ENCODE results near the gene MZT2B.
"Not testable (repeated sequence)": the region's sequence is repeated elsewhere in the genome, so short reads cannot be mapped to it uniquely, and the experiment has no call there.

DNA sequence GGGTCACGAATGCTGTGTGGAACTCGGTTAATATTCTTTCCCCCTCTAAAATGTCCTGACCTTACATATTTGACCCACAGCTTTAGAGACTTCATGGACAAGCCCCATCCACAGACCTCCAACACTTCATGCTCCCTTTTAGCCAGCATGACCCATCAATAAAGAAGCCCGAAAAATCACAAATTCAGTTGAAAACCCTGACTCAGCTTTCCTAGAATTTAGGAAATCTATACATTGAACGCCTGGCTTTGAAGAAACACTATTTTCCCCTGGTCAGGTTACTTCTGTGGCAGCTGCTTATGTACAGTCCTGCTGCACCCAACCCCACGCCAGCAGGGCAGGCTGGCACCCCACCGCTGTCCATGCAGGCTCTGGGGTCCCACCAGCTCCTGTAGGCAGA, 9.3 kb downstream of the MZT2B start:
- TF ChIP-seq, protein P1, sequence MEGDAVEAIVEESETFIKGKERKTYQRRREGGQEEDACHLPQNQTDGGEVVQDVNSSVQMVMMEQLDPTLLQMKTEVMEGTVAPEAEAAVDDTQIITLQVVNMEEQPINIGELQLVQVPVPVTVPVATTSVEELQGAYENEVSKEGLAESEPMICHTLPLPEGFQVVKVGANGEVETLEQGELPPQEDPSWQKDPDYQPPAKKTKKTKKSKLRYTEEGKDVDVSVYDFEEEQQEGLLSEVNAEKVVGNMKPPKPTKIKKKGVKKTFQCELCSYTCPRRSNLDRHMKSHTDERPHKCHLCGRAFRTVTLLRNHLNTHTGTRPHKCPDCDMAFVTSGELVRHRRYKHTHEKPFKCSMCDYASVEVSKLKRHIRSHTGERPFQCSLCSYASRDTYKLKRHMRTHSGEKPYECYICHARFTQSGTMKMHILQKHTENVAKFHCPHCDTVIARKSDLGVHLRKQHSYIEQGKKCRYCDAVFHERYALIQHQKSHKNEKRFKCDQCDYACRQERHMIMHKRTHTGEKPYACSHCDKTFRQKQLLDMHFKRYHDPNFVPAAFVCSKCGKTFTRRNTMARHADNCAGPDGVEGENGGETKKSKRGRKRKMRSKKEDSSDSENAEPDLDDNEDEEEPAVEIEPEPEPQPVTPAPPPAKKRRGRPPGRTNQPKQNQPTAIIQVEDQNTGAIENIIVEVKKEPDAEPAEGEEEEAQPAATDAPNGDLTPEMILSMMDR (IDR thresholded peaks at IDR 0.05) = not testable (repeated sequence)
- not testable (repeated sequence) for TF ChIP-seq POLR2A, POLR2AphosphoS5 (IDR thresholded peaks at IDR 0.05)
